AG09319 (cell line): ENCODE data around the gene SELENOS.

Experiments
- DNase-seq: peaks from one replicate; pipeline ENCODE4 v3.0.0-alpha.2; 2010; ENCODE audit warnings: low read depth; ENCODE audit errors: extremely low read depth
- TF ChIP-seq, protein P1 (sequence below): IDR thresholded peaks from 2 replicates; pipeline ENCODE4 v1.5.1; 2011; ENCODE audit warnings: low read depth, mild to moderate bottlenecking, inconsistent platforms, low read length, moderate library complexity

Gene SELENOS

GRCh38 chr15:101240358-101240757, 36.9 kb downstream of the SELENOS start:
- TF ChIP-seq, protein P1, sequence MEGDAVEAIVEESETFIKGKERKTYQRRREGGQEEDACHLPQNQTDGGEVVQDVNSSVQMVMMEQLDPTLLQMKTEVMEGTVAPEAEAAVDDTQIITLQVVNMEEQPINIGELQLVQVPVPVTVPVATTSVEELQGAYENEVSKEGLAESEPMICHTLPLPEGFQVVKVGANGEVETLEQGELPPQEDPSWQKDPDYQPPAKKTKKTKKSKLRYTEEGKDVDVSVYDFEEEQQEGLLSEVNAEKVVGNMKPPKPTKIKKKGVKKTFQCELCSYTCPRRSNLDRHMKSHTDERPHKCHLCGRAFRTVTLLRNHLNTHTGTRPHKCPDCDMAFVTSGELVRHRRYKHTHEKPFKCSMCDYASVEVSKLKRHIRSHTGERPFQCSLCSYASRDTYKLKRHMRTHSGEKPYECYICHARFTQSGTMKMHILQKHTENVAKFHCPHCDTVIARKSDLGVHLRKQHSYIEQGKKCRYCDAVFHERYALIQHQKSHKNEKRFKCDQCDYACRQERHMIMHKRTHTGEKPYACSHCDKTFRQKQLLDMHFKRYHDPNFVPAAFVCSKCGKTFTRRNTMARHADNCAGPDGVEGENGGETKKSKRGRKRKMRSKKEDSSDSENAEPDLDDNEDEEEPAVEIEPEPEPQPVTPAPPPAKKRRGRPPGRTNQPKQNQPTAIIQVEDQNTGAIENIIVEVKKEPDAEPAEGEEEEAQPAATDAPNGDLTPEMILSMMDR: no peak
- no peak for DNase-seq

DNA sequence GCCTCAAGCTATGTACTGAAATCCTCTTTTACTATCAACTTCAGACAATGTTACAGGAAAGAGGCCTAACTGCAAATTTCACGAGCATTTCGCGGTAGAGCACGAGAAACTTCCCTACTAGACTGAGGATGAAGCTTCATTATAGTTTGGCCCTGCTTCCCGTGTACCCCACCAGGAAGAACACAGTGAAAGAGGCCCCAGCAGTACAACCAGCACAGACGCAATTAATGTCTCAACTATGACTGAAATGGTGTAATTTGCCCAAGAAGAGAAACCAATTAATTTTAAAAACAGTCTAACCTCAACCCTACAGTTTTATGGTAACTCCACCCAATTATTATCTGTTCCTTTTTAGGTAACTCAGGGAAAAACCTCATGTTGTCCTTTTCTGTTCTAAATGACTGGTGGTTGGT, 37.6 kb downstream of the SELENOS start:
- DNase-seq: no peak
- TF ChIP-seq, protein P1: no peak

- TF ChIP-seq, protein P1: no peak
- no peak for DNase-seq
Observed at GRCh38 chr15:101237251-101237650, 40.0 kb downstream of the SELENOS start.

DNA sequence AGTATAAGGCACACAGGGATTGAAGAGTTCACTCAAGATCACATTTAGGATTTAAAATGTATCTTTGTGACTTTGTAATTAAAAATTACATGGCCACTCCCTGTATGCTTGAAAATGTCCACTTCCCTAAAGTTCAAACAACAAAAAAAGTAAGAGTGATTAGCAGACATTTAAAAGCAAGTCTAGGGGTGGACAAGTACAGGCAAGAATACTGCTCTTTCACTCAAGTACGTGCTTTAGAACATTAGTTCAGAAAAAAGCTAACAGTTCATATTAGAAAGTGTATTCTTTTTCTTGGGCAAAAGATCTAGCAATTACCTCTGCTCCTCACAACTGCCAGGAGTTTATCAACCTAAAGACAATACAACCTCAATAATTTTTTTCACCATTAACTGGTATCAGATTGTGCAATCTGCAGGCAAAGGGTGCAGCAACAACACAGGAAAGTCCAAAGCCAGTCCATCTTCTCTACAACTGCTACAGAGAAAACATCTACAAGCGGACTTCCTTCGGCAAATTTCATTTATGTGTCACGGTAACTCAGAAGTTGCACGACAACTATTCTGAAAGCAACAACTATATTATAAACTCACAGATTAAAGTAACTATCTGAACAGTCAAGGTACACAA, 43.5 kb downstream of the SELENOS start:
- no peak for DNase-seq
- TF ChIP-seq, protein P1: no peak

DNA sequence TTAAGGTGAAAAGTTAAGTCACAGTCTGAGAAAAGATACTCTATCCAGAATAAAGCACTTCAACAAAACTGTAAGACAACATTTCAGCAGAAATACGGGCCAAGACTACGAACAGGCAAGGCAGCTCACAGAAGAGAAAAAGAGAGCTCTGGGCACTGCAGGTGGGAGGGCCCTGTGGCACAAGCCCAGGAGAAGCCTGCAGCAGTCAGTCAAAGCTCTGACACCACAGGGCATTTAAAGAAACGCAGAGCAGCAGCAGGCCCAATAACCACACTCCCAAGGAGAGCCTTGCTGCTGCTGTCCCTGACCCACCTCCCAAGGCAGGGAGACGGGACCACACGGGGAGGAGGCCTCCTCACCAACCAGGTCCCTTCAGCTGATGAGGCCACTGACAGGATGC, 44.6 kb downstream of the SELENOS start:
- no peak for DNase-seq
- TF ChIP-seq, protein P1: no peak

DNA sequence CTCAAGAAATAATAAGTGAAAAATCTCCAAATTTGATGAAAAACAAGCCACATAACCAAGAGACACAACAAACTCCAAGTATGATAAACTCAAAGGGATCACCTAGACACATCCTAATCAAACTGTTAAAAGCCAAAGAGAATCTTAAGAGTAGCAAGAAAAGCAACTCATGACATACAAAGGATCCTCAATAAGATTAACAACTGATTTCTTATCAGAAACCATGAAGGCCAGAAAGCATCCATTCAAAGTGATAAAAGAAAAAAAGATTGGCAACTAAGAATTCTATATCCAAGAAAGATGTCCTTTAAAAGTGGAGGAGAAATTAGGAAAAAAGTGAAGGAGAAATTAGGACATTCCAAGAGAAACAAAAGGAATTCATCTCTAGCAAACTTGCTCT, 49.0 kb downstream of the SELENOS start:
- no peak for DNase-seq
- TF ChIP-seq, protein P1: no peak

- TF ChIP-seq, protein P1: no peak
- no peak for DNase-seq
Observed at GRCh38 chr15:101225658-101226057, 51.6 kb downstream of the SELENOS start.
